AG04450 (cell line): ENCODE results near the gene SS18L1. TPM values are rescaled to one million over a fixed set of nuclear protein-coding genes. Genes with fewer than 3 reads are reported as not detected.

Source experiments
- CTCF ChIA-PET: fragments of 300-600, 350-600 bp; formaldehyde crosslinking; extraction: SDS; loops from one replicate; lab custom pipeline; 2022; ENCODE audit warnings: antibody characterized with exemption, inconsistent platforms; lab: Charles Lee
- POLR2A ChIA-PET: fragments of 350-600 bp; formaldehyde crosslinking; extraction: SDS; loops from one replicate; lab custom pipeline; 2021; ENCODE audit warnings: antibody characterized with exemption, inconsistent platforms; lab: Yijun Ruan, JAX
- DNase-seq: peaks from one replicate; pipeline ENCODE4 v3.0.0-alpha.2; 2011; ENCODE audit warnings: low read depth, low spot score
- H3K27ac ChIP-seq: one replicate; pipeline ENCODE4 v1.5.1; 2012; ENCODE audit warnings: low read depth, low read length, control low read depth
- H3K27me3 ChIP-seq: one replicate; pipeline ENCODE4 v1.6.0; 2012; ENCODE audit warnings: low read length; ENCODE audit not compliant: control insufficient read depth, insufficient read depth
- H3K4me3 ChIP-seq: 2 replicates; pipeline ENCODE4 v1.5.1; 2011; ENCODE audit warnings: mild to moderate bottlenecking, low read depth, low read length, control low read depth
- H3K9me3 ChIP-seq: 2 replicates; pipeline ENCODE4 v1.5.1; 2012; ENCODE audit warnings: low read length; ENCODE audit not compliant: control insufficient read depth, insufficient read depth
- CTCF ChIP-seq: IDR thresholded peaks from 2 replicates; pipeline ENCODE4 v1.5.1; 2011; ENCODE audit warnings: low read depth, low read length, control low read depth, inconsistent platforms
- polyA plus RNA-seq: library from polyadenylated mRNA; depleted of rRNA; stranded (reverse); fragments of >200 nt; gene quantifications from 2 replicates; pipeline ENCODE4 v1.2.3, GENCODE V29; 2011; rRNA removed

SS18L1 gene
- polyA plus RNA-seq, 1 experiment = 6.8 TPM

- Histone ChIP-seq H3K27me3 (peaks cover 28% of the 10 kb centered on the region), H3K27ac (no peak overlapping the region), H3K9me3 (peaks cover 4% of the 10 kb centered on the region), H3K4me3 (no peak overlapping the region)
- no peak for DNase-seq
- POLR2A ChIA-PET = no interaction called here
- CTCF ChIA-PET = no interaction called here
- no peak for TF ChIP-seq CTCF
These were observed 86.1 kb downstream of the SS18L1 start for GRCh38 chr20:62229667-62230066.

DNA sequence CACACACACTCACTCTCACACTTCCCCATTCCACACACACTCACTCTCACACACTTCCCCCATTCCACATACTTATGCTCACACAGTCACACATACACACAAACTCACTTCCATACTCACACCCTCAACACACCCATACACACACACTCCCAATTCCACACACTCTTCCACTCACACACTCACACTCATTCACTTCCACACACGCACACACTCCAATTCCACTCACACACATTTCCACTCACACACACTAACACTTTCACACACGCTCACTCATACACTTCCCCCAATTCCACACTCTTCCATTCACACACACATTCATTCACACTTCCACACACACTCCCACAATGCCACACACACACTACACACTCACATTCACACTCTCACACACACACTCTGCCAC lies 86.7 kb downstream of the SS18L1 start:
- Histone ChIP-seq H3K4me3 (no peak overlapping the region), H3K27me3 (peaks cover 28% of the 10 kb centered on the region), H3K9me3 (peaks cover 4% of the 10 kb centered on the region), H3K27ac (no peak overlapping the region)
- CTCF ChIA-PET = no interaction called here
- POLR2A ChIA-PET = no interaction called here
- no peak for TF ChIP-seq CTCF
- DNase-seq = no peak

- ChIA-PET CTCF (no interaction called here), POLR2A (no interaction called here)
- DNase-seq = no peak
- Histone ChIP-seq H3K9me3 (peaks cover 4% of the 10 kb centered on the region), H3K4me3 (no peak overlapping the region), H3K27me3 (peaks cover 27% of the 10 kb centered on the region), H3K27ac (no peak overlapping the region)
- TF ChIP-seq CTCF = no peak
These were observed 87.1 kb downstream of the SS18L1 start for GRCh38 chr20:62230696-62231095.

GRCh38 chr20:62231292-62231691 lies 87.7 kb downstream of the SS18L1 start:
- H3K4me3 ChIP-seq = no peak overlapping the region
- H3K27ac ChIP-seq = no peak overlapping the region
- H3K9me3 ChIP-seq = no peaks in the 10 kb centered on the region; the same call in none of the 2 replicates
- peaks cover 21% of the 10 kb centered on the region for H3K27me3 ChIP-seq
- TF ChIP-seq CTCF = no peak
- DNase-seq = no peak
- ChIA-PET POLR2A (no interaction called here), CTCF (no interaction called here)

Other genes with a start within 250 kb of the SS18L1 start
- 2.6 and 2.7 TPM in 2 replicates for gene TAF4, start 77.9 kb upstream of the SS18L1 start, polyA plus RNA-seq
- 26.2 and 30.7 TPM in 2 replicates for gene LSM14B, start 21.3 kb upstream of the SS18L1 start, polyA plus RNA-seq
- gene PSMA7, start 375 bp upstream of the SS18L1 start, polyA plus RNA-seq = 368 and 383 TPM in 2 replicates
- 15.6 and 17.1 TPM in 2 replicates for gene MTG2, start 39.3 kb downstream of the SS18L1 start, polyA plus RNA-seq
- gene HRH3, start 76.5 kb downstream of the SS18L1 start, polyA plus RNA-seq = not detected in 2 replicates
- 18.0 and 18.5 TPM in 2 replicates for gene OSBPL2, start 94.8 kb downstream of the SS18L1 start, polyA plus RNA-seq
- gene ADRM1, start 159.2 kb downstream of the SS18L1 start, polyA plus RNA-seq = 58.5 and 80.7 TPM in 2 replicates
- gene LAMA5, start 223.5 kb downstream of the SS18L1 start, polyA plus RNA-seq = 1.9 and 3.8 TPM in 2 replicates
- gene RPS21, start 243.3 kb downstream of the SS18L1 start, polyA plus RNA-seq = 2,351 and 2,723 TPM in 2 replicates